ENCODE results near the gene IDH3A. TPM values are rescaled to one million over a fixed set of nuclear protein-coding genes. Genes with fewer than 3 reads are reported as not detected.

IDH3A gene
- total RNA-seq, 1 donor from 2014 or later: 40.2 TPM

DNA sequence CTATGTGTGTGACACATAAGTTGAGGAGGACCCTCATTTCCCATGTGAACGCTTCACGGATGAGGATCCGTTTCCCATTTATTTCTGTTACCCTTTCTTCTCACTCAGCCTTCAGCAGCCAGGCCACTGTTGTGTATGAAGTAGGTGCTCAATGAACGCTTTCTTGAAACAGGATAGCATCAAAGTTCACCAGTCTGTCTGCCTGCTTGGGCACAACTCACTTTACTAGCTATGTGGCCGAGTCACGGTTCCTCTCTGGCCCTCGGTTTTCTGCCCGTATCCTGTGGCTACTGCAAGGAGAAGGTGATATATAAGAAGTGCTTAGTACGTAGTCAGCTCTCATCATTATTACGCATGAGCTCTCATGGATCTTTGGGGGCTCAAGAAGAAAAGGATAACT, 62.8 kb downstream of the IDH3A start:
- Mint-ChIP-seq H3K4me3 (ENCODE audit: unreplicated experiment) (no peak overlapping the region), H3K9me3 (ENCODE audit: unreplicated experiment) (peaks cover 3% of the 10 kb centered on the region), H3K27me3 (ENCODE audit: unreplicated experiment) (peaks cover 12% of the 10 kb centered on the region), H3K36me3 (ENCODE audit: unreplicated experiment) (no peaks in the 10 kb centered on the region), H3K27ac (ENCODE audit: unreplicated experiment) (peak overlapping the region; percentile 28), H3K4me1 (ENCODE audit: low read depth, unreplicated experiment) (peaks cover 16% of the 10 kb centered on the region)
- TF ChIP-seq, protein P1, sequence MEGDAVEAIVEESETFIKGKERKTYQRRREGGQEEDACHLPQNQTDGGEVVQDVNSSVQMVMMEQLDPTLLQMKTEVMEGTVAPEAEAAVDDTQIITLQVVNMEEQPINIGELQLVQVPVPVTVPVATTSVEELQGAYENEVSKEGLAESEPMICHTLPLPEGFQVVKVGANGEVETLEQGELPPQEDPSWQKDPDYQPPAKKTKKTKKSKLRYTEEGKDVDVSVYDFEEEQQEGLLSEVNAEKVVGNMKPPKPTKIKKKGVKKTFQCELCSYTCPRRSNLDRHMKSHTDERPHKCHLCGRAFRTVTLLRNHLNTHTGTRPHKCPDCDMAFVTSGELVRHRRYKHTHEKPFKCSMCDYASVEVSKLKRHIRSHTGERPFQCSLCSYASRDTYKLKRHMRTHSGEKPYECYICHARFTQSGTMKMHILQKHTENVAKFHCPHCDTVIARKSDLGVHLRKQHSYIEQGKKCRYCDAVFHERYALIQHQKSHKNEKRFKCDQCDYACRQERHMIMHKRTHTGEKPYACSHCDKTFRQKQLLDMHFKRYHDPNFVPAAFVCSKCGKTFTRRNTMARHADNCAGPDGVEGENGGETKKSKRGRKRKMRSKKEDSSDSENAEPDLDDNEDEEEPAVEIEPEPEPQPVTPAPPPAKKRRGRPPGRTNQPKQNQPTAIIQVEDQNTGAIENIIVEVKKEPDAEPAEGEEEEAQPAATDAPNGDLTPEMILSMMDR (IDR thresholded peaks at IDR 0.05; ENCODE audit: partially characterized antibody, unreplicated experiment): no peak
- DNase-seq: no peak

DNA sequence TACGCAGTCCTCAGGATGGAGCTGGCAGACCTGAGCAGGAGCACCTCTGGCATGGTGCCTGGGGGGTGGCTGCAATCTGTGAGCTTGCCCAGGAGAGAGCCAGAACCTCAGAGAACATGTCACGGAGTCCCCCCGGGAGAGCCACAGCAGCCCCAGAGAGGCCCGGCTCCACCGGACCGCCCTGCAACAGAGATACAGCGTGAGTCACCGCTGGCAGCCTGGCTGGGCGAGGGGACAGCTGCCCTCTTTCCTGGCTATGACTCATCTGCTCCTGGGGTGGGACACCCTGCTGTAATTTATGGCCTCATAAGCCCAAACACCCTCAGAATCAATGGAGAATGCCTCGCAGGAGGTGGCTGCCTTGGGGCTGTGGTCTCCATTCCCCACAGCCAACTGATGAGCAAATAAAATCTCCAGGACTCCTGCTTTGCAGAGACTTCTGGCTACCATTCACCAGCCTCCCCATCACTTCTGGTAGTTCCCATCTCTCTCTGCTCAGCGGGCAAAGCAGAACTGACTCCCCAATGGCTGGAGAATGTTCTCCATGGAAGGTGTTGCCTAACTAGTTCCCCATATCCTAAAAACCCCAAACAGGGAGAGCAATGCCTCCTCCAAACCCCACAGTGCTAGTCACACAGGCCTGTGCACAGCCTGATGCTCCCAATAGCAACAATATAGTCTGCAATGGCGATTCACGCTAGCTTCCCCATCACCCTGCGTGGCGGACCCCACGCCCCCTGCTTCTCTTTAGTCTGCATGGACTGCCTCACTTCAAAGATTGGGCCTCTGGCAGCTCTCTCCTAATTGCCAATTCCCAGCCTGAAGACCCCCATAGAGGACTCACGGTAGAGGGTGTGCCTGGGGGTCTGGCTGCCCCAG, 63.6 kb downstream of the IDH3A start:
- peak overlapping the region; percentile 59 for H3K27ac Mint-ChIP-seq (ENCODE audit: unreplicated experiment)
- H3K4me1 Mint-ChIP-seq (ENCODE audit: low read depth, unreplicated experiment): peaks cover 13% of the 10 kb centered on the region
- DNase-seq: no peak

DNA sequence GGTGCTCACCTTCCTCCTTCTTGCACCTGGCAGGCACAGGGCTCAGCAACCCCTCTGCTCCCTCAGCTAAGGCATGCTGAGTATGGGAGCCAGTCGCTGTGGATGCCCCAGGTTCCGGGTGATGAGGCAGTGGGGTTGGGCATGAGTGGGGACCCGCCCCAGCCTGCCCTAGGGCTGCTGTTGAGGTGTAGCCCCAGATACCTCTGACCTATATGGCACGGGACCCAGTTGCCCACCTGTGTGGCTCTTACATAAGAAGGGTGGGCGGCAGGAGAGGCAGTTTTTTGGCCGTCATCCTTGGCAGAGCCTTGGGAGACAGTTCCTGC, 64.2 kb downstream of the IDH3A start:
- no peak for DNase-seq

More for the DNA sequence above, 63.6 kb downstream of the IDH3A start:
- Mint-ChIP-seq H3K27me3 (ENCODE audit: unreplicated experiment) (peaks cover 12% of the 10 kb centered on the region), H3K36me3 (ENCODE audit: unreplicated experiment) (no peaks in the 10 kb centered on the region), H3K9me3 (ENCODE audit: unreplicated experiment) (no peaks in the 10 kb centered on the region), H3K4me3 (ENCODE audit: unreplicated experiment) (no peak overlapping the region)
- TF ChIP-seq, protein P1 (IDR thresholded peaks at IDR 0.05; ENCODE audit: partially characterized antibody, unreplicated experiment): no peak

DNA sequence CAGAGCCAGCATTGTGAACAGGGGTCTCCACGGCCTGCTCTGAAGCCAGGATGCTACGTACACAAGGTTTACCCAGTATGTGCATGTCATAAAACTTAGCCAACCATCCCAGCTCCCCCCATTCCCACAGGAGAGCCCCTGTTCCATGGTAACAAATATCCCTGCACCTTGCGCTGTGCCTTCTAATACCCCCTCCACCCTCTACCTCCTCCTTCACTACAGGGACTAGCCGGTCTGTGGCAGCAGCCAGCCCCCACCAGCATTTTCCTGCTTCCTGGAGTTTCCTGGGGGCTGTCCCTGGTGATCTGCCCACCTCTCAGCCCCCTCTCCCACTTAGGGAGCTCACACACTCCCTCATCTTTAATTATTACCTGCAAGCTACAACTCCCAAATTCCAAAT, 64.8 kb downstream of the IDH3A start:
- peaks cover 12% of the 10 kb centered on the region for H3K27me3 Mint-ChIP-seq (ENCODE audit: unreplicated experiment)
- H3K9me3 Mint-ChIP-seq (ENCODE audit: unreplicated experiment): no peaks in the 10 kb centered on the region
- peaks cover 13% of the 10 kb centered on the region for H3K4me1 Mint-ChIP-seq (ENCODE audit: low read depth, unreplicated experiment)
- TF ChIP-seq, protein P1 (IDR thresholded peaks at IDR 0.05; ENCODE audit: partially characterized antibody, unreplicated experiment): no peak
- no peak overlapping the region for H3K27ac Mint-ChIP-seq (ENCODE audit: unreplicated experiment)
- no peaks in the 10 kb centered on the region for H3K36me3 Mint-ChIP-seq (ENCODE audit: unreplicated experiment)
- DNase-seq: no peak
- H3K4me3 Mint-ChIP-seq (ENCODE audit: unreplicated experiment): no peak overlapping the region

More for the DNA sequence above, 64.2 kb downstream of the IDH3A start:
- H3K36me3 Mint-ChIP-seq (ENCODE audit: unreplicated experiment): no peaks in the 10 kb centered on the region
- TF ChIP-seq, protein P1 (IDR thresholded peaks at IDR 0.05; ENCODE audit: partially characterized antibody, unreplicated experiment): no peak
- H3K4me3 Mint-ChIP-seq (ENCODE audit: unreplicated experiment): no peak overlapping the region
- H3K4me1 Mint-ChIP-seq (ENCODE audit: low read depth, unreplicated experiment): peaks cover 13% of the 10 kb centered on the region
- H3K27ac Mint-ChIP-seq (ENCODE audit: unreplicated experiment): no peak overlapping the region
- no peaks in the 10 kb centered on the region for H3K9me3 Mint-ChIP-seq (ENCODE audit: unreplicated experiment)
- peaks cover 12% of the 10 kb centered on the region for H3K27me3 Mint-ChIP-seq (ENCODE audit: unreplicated experiment)

All from glutamatergic neuron (in vitro differentiated cells).